Stimulated activated effector memory CD8-positive, alpha-beta T cell treated with anti-CD3 and anti-CD28 coated beads, Interleukin-12 subunit alpha, Interleukin-12 subunit beta, amount 100 ng/mL, for 72 hours (primary cell): ENCODE data around the gene MYNN.
A peak's percentile ranks its signal among the peaks of the same experiment; 100 is the strongest.

Source experiments
- ATAC-seq: fragments of 150-1000 bp; cut with Tn5 transposase; 2 replicates; pipeline ENCODE4 v1.10.0; 2021
- DNase-seq, 2 donors: peaks; one replicate each; pipeline ENCODE4 v3.0.0; 2021 to 2022; ENCODE audit warnings: low spot score in 2 of 2
- H3K27ac Mint-ChIP-seq: one replicate; pipeline ENCODE4 v1.8.0; 2022; ENCODE audit warnings: mild to moderate bottlenecking, mixed read lengths
- H3K36me3 Mint-ChIP-seq: one replicate; pipeline ENCODE4 v1.8.0; 2022; ENCODE audit warnings: mild to moderate bottlenecking, mixed read lengths
- H3K4me1 Mint-ChIP-seq: one replicate; pipeline ENCODE4 v1.8.0; 2022; ENCODE audit warnings: mixed read lengths
- H3K4me3 Mint-ChIP-seq: one replicate; pipeline ENCODE4 v1.8.0; 2022; ENCODE audit warnings: mild to moderate bottlenecking, mixed read lengths
- H3K9me3 Mint-ChIP-seq: one replicate; pipeline ENCODE4 v1.8.0; 2022; ENCODE audit warnings: mixed read lengths

The MYNN gene

GRCh38 chr3:169811631-169812331 lies 38.6 kb downstream of the MYNN start:
- no peak for DNase-seq
- no peak overlapping the region for H3K27ac Mint-ChIP-seq

GRCh38 chr3:169812332-169813235 lies 39.4 kb downstream of the MYNN start, which contains the start of the genes LRRC34 and LRRIQ4:
Gene LRRC34 (minus strand): TSS chr3:169812904. CDS start chr3:169812548, 356 bp downstream.
Gene LRRIQ4 (plus strand): TSS chr3:169812870. CDS start chr3:169821922, 9,052 bp downstream.
- ATAC-seq (peak; percentile 83), DNase-seq (peak; percentile 57 to 85)
- Mint-ChIP-seq H3K4me1 (peaks cover 24% of the 10 kb centered on the region), H3K27ac (peak within 1 kb of the TSS; percentile 80), H3K9me3 (peaks cover 8% of the 10 kb centered on the region), H3K36me3 (peaks cover 5% of the 10 kb centered on the region), H3K4me3 (peak within 1 kb of the TSS; percentile 77)

More at GRCh38 chr3:169811631-169812331, 38.6 kb downstream of the MYNN start:
- H3K4me3 Mint-ChIP-seq, result peak overlapping the region; percentile 77
- peaks cover 5% of the 10 kb centered on the region for H3K36me3 Mint-ChIP-seq
- H3K4me1 Mint-ChIP-seq, result peaks cover 24% of the 10 kb centered on the region
- ATAC-seq, result peak; percentile 6
- peaks cover 8% of the 10 kb centered on the region for H3K9me3 Mint-ChIP-seq

DNA sequence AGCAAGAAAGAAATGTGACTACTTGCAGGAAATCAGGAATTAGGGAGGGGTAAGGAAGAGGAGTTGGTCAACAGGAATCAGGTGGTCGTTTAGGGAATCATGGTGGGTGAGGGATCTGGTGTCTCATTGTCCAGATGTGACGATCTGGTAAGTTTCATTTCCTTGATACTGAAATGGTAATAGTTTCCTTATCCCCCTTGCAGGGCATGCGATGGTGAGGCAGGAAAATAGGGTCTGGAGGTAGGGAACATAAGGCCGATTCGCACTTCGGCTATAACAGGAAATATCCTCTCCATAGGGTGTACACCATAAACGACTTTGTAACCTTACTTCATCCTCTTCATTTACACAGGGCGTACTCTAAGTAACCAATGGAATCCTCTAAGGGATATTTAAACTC lies 40.1 kb downstream of the MYNN start:
- Mint-ChIP-seq H3K4me3 (peak overlapping the region; percentile 77), H3K27ac (peak overlapping the region; percentile 80), H3K4me1 (peaks cover 24% of the 10 kb centered on the region), H3K9me3 (peaks cover 8% of the 10 kb centered on the region), H3K36me3 (peaks cover 5% of the 10 kb centered on the region)
- ATAC-seq (no peak), DNase-seq (no peak)

- ATAC-seq (peak; percentile 90), DNase-seq (peak; percentile 42 to 82)
- Mint-ChIP-seq H3K4me3 (peak overlapping the region; percentile 77), H3K27ac (peak overlapping the region; percentile 67), H3K9me3 (peaks cover 8% of the 10 kb centered on the region), H3K36me3 (peaks cover 5% of the 10 kb centered on the region), H3K4me1 (peaks cover 24% of the 10 kb centered on the region)
Observed at GRCh38 chr3:169813757-169814517, 40.7 kb downstream of the MYNN start.

GRCh38 chr3:169815590-169816150 lies 42.5 kb downstream of the MYNN start:
- Mint-ChIP-seq H3K4me1 (peaks cover 24% of the 10 kb centered on the region), H3K36me3 (peaks cover 5% of the 10 kb centered on the region), H3K9me3 (peaks cover 8% of the 10 kb centered on the region), H3K27ac (no peak overlapping the region), H3K4me3 (no peak overlapping the region)
- no peak for ATAC-seq
- DNase-seq, result no peak

- DNase-seq, result no peak
- no peak for ATAC-seq
- Mint-ChIP-seq H3K4me1 (peaks cover 14% of the 10 kb centered on the region), H3K4me3 (no peak overlapping the region), H3K27ac (no peak overlapping the region), H3K36me3 (peaks cover 5% of the 10 kb centered on the region), H3K9me3 (peaks cover 8% of the 10 kb centered on the region)
Observed at GRCh38 chr3:169818316-169818715, 45.1 kb downstream of the MYNN start.

GRCh38 chr3:169822091-169822490 lies 48.9 kb downstream of the MYNN start:
- H3K4me1 Mint-ChIP-seq, result no peaks in the 10 kb centered on the region
- DNase-seq (no peak), ATAC-seq (no peak)
- H3K36me3 Mint-ChIP-seq, result no peaks in the 10 kb centered on the region
- no peak overlapping the region for H3K27ac Mint-ChIP-seq
- no peaks in the 10 kb centered on the region for H3K9me3 Mint-ChIP-seq
- no peak overlapping the region for H3K4me3 Mint-ChIP-seq

DNA sequence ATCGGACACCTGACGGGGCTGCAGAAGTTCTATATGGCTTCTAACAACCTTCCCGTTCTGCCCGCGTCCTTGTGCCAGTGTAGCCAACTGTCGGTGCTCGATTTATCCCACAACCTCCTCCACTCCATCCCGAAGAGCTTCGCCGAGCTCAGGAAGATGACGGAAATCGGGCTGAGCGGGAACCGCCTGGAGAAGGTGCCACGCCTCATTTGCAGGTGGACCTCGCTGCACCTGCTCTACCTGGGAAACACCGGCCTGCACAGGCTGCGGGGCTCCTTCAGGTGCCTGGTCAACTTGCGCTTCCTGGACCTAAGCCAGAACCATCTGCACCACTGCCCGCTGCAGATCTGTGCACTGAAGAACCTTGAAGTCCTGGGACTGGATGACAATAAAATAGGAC lies 49.3 kb downstream of the MYNN start:
- no peaks in the 10 kb centered on the region for H3K9me3 Mint-ChIP-seq
- no peak overlapping the region for H3K4me3 Mint-ChIP-seq
- DNase-seq (no peak), ATAC-seq (no peak)
- no peaks in the 10 kb centered on the region for H3K4me1 Mint-ChIP-seq
- no peak overlapping the region for H3K27ac Mint-ChIP-seq
- no peaks in the 10 kb centered on the region for H3K36me3 Mint-ChIP-seq

DNA sequence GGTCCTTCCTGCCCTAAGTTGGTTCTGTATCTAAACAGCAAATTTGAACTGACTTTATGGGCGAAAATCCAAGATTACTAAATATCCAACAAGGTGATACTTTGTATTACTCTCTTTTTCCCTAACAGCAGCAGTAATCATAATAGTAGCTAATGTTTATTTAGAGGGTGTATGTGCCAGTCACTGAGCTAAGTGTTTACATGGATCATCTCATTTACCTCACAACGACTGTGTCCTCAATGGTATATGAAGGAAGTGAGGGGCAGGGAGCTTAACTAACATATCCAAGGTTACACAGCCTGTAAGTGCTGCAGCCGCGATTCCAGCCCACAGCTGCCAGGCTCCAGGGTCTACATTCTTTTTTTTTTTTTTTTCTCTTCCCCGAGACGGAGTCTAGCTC lies 49.8 kb downstream of the MYNN start:
- no peak overlapping the region for H3K4me3 Mint-ChIP-seq
- no peaks in the 10 kb centered on the region for H3K4me1 Mint-ChIP-seq
- no peaks in the 10 kb centered on the region for H3K36me3 Mint-ChIP-seq
- DNase-seq (no peak), ATAC-seq (no peak)
- H3K9me3 Mint-ChIP-seq, result no peaks in the 10 kb centered on the region
- no peak overlapping the region for H3K27ac Mint-ChIP-seq

- Mint-ChIP-seq H3K36me3 (no peaks in the 10 kb centered on the region), H3K27ac (no peak overlapping the region), H3K4me1 (no peaks in the 10 kb centered on the region), H3K4me3 (no peak overlapping the region), H3K9me3 (no peaks in the 10 kb centered on the region)
- DNase-seq (no peak), ATAC-seq (no peak)
Observed at GRCh38 chr3:169825316-169825715, 52.1 kb downstream of the MYNN start.

- Mint-ChIP-seq H3K36me3 (no peaks in the 10 kb centered on the region), H3K9me3 (no peaks in the 10 kb centered on the region), H3K4me1 (no peaks in the 10 kb centered on the region), H3K27ac (no peak overlapping the region), H3K4me3 (no peak overlapping the region)
- DNase-seq, result no peak
- ATAC-seq, result no peak
Observed at GRCh38 chr3:169827712-169828111, 54.5 kb downstream of the MYNN start.

DNA sequence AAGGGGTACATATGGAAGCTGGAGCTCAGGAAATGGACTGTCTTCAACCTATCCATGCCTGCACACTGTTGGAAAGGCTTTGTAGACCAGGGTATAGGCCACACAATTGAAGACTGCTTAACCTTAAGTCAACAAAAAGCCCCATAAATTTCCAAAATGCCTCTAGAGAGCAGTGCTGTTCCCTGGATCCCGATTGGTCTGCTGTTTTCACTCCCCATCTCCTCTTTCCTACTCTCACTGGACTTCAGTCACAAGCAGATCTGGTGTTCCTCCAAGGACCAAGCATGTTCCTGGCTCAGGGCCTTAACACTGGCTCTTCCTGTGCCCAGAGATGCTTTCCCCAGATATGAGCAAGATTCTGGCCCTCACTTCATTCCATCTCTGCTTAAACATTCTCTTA lies 62.3 kb downstream of the MYNN start:
- DNase-seq (no peak), ATAC-seq (no peak)
- Mint-ChIP-seq H3K4me3 (no peak overlapping the region), H3K36me3 (no peaks in the 10 kb centered on the region), H3K9me3 (no peaks in the 10 kb centered on the region), H3K4me1 (no peaks in the 10 kb centered on the region), H3K27ac (no peak overlapping the region)

- Mint-ChIP-seq H3K36me3 (no peaks in the 10 kb centered on the region), H3K9me3 (no peaks in the 10 kb centered on the region), H3K4me3 (no peak overlapping the region), H3K4me1 (no peaks in the 10 kb centered on the region), H3K27ac (no peak overlapping the region)
- no peak for DNase-seq
- ATAC-seq, result no peak
Observed at GRCh38 chr3:169836078-169836941, 63.1 kb downstream of the MYNN start.

DNA sequence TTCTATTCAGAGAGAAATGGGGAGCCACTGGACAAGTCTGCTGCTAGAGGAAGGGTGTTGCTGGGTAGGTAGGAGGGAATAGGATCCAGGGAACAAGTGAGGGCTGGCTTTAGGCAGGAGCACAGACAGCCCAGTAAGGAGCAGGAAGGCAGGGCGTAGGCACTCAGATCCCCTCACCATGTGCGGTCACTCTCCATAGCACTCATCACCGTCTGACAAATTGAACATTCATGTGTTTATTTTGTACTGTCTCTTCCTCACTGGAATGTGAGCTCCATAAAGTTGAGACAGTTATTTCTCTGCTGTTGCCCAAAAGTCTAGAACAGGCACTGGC lies 63.7 kb downstream of the MYNN start:
- Mint-ChIP-seq H3K9me3 (no peaks in the 10 kb centered on the region), H3K27ac (no peak overlapping the region)
- ATAC-seq, result no peak

More for the DNA sequence above, 63.7 kb downstream of the MYNN start:
- no peak overlapping the region for H3K4me3 Mint-ChIP-seq
- H3K4me1 Mint-ChIP-seq, result no peaks in the 10 kb centered on the region
- H3K36me3 Mint-ChIP-seq, result no peaks in the 10 kb centered on the region
- DNase-seq, result no peak
